GM19372 (cell line): Measurements from ENCODE around the gene PRR23B.

Experiments used
- ATAC-seq: cut with Tn5 transposase; IDR thresholded peaks from one replicate; pipeline ENCODE4 v1.9.1; 2021; ENCODE audit warnings: mild to moderate bottlenecking, low read depth, moderate library complexity; ENCODE audit not compliant: unreplicated experiment

The PRR23B gene

DNA sequence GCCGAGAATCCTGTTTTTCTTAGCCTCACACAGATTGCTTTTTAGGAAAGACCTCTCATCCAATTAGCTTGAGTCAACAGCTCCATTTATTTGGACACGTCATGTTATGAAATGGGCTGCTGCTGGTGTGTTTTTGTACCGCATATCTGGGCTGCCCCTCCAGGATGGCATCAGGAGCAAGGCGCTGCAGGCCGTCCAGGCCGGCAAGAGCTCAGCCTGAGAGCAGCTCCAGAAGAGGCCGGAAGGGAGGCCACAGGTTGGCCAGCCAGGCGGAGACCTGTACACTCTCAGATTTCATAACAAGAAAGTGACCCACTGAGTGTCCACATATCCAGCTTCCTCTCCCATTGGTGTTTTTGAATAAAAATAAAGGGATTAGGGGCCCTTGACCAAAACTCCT lies 45.4 kb downstream of the PRR23B start:
- no peak for ATAC-seq

GRCh38 chr3:138974462-138974861 lies 46.3 kb downstream of the PRR23B start:
- ATAC-seq: no peak

GRCh38 chr3:138972941-138973340 lies 47.8 kb downstream of the PRR23B start:
- no peak for ATAC-seq

DNA sequence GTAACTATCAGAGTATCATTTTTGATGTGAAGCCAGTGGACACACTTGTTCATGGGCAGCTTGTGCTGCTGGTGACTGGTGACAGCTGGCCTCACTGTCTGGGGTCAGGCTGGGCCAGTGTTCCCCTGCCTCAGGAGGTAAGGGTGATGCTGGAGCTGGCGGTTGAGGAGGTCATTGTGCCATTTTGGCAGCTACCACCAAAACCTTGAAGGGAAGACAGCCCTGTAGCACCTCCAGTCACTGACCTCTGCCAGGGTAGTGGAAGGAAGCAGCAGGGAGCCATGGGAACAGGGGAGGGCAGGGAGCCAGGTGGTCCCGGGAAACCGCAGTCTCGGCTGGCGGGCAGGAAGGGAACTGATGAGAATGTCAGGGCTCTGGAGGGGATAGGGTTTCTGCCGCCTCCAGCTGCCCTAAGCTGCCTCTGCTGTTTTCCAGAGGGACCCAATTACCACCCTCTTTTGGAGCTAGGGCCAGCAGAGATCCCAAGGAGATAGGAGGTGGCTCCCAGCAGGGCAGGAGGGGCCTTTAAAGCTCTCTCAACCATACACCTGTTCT lies 48.9 kb downstream of the PRR23B start:
- ATAC-seq: no peak
